ENCODE measurements around the gene ARAP3.
"Not testable (repeated sequence)": the region's sequence is repeated elsewhere in the genome, so short reads cannot be mapped to it uniquely, and the experiment has no call there.

ARAP3 gene

DNA sequence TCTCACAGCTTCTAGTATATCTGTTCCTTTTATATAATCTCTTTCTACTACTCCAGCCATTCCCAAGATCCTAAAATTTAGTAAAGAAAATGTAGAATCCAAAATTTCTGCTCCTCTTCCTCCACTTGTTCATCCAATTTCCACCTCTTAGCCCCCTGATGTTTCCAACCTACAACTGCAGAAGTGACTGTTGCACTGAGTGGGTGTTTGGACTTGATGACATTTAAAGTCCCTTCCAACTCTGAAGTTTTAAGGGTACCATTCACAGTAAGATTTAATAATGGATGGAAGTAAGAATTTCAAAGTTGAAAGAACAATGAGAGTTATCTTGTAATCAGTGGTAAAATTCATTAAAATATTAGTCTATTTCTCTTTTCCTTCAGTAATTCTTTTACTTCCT lies 68.7 kb downstream of the ARAP3 start:
- no peak for DNase-seq (ENCODE audit: low read depth)

DNA sequence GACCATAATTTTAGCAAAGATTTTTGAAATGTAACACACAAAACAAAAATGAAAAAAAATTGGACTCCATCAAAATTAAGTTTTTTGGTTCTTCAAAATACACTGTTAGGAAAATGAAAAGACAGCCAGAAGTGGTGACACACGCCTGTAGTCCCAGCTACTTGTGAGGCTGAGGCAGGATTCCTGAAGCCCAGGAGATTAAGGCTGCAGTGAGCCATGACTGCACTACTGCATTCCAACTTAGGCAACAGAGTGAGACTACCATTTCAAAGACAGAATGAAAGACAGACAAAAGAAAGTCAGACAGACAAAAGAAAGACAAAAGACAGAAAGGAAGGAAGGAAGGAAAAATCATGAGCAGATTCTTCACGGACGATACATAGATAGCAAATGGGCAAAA lies 70.7 kb downstream of the ARAP3 start:
- DNase-seq (ENCODE audit: low read depth), result no peak

DNA sequence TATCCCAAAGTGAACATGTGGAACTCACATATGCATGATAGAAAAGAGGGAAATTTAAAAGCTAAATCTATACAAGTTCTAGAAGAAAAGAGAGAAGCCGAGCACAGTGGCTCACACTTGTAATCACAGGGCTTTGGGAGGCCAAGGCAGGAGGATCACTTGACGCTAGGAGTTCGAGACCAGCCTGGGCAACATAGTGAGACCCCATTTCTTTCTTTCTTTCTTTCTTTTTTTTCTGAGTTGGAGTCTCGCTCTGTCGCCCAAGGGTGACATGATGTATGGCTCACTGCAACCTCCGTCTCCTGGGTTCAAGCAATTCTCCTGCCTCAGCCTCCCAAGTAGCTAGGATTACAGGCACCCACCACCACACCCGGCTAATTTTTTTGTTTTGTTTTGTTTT lies 72.1 kb downstream of the ARAP3 start:
- not testable (repeated sequence) for DNase-seq (ENCODE audit: low read depth)

DNA sequence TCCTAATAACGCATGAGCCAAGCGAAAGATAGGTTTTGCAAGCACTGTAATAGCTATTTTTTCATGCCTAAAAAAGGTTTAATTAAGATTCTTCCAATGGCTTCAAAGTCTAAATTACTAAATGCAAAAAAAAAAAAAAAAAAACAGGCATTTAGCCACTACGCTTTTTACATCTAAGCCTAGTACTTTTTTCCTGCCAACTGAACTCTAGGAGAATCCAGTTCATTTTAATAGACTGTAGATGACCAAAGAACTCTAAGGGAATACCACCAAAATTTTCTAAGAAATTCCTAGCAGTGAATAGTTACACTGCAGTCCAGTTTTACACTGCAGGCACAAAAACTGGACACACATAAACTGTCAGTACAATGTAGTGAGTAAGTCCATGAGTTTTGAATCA lies 73.0 kb downstream of the ARAP3 start:
- no peak for DNase-seq (ENCODE audit: low read depth)

DNA sequence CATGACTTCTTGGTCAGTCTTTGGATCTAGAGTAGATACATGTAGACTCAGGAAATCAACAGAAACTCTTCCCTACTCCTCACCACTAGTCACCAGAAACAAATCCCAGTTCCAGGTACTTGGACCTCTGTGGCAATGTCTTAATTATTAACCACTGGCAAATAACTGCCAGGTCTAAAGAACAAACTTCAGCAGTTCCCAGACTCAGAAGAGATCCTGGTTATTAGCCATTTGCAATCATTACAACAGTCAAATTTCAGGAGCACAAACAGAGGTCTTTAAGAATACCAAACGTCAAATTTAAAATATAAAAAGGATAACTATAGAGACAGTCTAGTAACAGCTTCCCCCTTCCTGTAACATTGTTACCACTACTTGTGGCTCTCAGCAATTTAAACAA lies 73.5 kb downstream of the ARAP3 start:
- DNase-seq (ENCODE audit: low read depth), result no peak

DNA sequence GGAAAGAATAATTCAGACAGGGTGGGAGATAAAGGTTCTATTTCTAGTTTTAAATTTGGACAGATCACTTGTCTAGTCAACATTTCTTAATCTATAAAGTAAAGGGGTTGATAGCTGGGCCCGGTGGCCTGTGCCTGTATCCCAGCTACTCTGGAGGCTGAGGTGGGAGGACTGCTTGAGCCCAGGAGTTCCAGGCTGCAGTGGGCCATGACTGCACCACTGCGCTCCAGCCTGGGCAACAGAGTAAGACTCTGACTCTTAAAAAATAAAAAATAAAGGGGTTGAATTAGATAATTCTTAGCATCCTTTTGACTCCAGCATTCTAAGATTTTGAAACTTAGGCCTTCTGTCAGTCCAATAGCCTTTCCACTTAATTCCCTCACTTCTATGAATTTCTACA lies 74.0 kb downstream of the ARAP3 start:
- DNase-seq (ENCODE audit: low read depth), result no peak

DNA sequence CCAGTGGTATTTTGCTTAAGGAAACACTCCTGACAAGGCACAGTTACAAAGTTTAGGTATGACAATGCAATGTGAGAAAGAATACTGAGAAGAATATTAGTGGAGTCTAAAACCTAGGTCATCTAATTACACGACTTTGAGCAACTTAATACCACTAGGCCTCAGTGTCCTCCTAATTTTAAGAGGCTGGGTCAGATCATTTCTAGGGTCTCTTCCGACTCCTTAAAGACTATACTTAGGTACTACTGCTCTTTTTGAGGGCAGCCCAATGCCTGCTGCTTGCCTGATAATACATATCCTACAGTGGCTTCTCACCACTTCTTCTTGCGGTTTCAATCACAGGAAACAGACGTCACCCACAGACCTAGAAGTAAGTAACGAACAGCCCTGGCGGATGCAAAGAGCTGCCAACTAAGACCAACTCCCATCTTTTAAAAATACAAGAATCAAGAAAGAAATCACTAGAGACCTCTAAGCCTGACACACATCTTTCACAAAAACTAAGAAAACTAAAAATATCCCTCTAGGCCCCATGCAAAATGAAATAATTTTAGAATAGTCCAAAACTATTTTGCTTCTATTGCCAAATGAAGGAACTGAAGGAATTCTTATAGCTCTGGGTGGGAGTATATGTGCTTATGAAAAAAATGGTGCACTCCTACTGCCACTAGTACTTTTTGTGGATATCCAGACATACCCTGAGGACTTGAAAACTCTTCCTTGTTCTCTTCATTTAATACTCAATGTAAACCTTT lies 76.3 kb downstream of the ARAP3 start:
- peak; percentile 85 for DNase-seq (ENCODE audit: low read depth)

DNA sequence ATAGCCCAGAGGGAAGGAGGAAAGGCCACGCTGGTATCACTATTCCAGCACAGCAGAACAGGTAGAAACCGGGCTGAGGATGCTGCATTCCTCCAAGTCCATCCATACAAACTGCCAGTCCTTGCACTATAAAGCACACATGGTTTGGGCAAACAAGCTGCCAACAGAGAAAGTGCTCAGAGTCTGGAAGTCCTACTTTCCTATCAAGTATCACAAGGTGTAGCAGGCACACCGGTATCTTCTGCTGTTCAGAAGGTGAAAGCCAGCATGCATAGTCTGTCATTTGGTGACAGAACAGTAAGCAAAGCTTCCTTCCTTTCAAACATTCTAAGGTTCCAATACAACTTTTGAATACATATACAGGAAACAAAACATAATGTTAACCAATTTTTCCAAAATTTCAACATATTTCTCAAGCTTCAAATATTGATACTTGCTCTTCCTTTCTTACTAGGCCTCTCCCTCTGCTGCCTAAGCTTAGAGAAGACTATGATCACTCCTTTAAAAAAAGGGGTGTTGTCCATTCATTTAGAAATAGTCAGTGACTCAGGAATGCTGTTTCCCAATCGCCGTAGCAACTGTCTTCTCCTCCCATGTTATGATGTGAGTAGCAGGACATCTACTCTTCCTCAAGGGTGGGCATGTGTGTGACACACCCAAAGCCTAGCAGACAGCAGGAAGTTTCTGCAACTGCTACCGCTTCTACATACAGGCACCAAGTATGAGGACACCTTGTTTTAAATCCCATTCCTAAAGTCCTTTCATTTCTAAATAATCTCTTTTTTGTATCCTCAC lies 77.9 kb downstream of the ARAP3 start:
- no peak for DNase-seq (ENCODE audit: low read depth)

Data from CMK (cell line).